ENCODE results near the gene LRTM2. TPM values are rescaled to one million over a fixed set of nuclear protein-coding genes. Genes with fewer than 3 reads are reported as not detected.

Gene LRTM2
- total RNA-seq, 2 donors from 2014 or later: not detected

DNA sequence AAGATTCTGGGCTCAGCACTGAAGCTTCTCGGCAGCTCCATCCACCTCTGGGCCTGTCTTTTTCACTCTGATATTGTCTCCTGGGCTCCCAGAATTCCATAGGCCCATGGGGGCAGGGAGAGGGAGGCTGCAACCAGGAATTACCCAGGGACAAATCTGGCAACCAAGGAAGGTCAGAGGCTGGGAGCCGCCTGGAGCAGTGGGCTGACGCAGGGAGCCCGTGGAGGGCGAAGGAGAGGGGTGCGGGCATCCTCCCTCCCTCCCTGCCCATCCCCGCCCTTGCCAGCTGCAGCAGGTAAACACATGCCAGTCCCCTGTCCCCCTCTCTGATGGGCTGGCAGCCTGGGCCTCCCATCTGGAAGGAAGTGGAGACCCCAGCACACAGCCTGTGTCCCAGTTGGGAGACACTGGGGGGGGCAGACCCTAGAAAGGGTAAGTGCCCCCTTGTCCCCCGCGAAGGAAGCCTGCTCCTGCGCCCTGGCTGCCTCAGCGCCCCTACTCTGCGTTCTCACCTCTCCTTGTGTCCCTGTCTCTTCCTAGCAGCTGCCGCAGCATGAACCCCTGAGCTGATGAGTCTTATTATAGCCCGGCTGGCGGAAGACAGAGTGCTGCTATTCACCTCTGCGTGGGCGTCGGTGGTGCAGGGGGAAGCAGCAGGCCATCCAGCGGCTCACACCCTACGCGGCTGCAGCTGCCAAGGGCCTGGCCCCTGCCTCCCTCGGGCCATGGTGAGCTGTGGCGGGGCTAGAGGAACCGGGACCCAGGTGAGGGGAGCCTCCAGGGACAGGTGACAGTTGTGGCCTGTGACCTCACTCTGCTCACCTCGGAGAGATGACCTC is 6.7 kb downstream of the LRTM2 start:
- Histone ChIP-seq H3K36me3 (no peaks in the 10 kb centered on the region), H3K9me3 (no peaks in the 10 kb centered on the region), H3K4me1 (no peaks in the 10 kb centered on the region), H3K9ac (ENCODE audit: low read depth in 2 of 2, low read length in 2 of 2) (no peak overlapping the region), H3K27ac (no peak overlapping the region), H3K27me3 (peaks cover 6% of the 10 kb centered on the region), H3K4me3 (no peak overlapping the region)
- no peak for TF ChIP-seq CTCF (IDR thresholded peaks at IDR 0.05)
- intact Hi-C loops (cut with DNase I): no loop called here
- no peak for DNase-seq

- Histone ChIP-seq H3K9me3 (no peaks in the 10 kb centered on the region), H3K9ac (ENCODE audit: low read depth in 2 of 2, low read length in 2 of 2) (no peak overlapping the region), H3K4me1 (no peaks in the 10 kb centered on the region), H3K27me3 (peaks cover 6% of the 10 kb centered on the region), H3K4me3 (no peak overlapping the region), H3K27ac (no peak overlapping the region), H3K36me3 (no peaks in the 10 kb centered on the region)
- intact Hi-C loops (cut with DNase I): no loop called here
- no peak for TF ChIP-seq CTCF (IDR thresholded peaks at IDR 0.05)
- DNase-seq: no peak
These were observed 7.8 kb downstream of the LRTM2 start for GRCh38 chr12:1827826-1828805.

DNA sequence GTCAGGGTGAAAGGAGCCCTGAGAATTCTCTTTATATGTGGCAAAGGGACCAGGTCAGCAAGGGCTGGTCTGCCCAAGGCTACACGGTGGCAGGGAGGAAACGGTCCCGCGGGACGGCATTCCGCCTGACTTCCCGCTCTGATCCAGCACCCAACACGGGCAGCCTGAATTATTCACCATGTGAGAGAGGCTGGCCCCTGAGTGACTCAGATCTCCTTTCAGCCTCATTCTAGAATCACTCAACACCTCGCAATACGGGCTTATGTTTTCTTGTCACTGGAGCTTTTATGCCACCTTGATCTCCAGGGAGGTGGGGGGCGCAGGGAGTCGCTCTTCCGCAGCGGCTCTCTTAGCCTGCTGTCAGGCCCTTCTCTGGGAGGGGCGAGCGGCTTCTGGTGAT is 8.5 kb downstream of the LRTM2 start:
- Histone ChIP-seq H3K27ac (no peak overlapping the region), H3K4me3 (no peak overlapping the region), H3K9me3 (no peaks in the 10 kb centered on the region), H3K36me3 (no peaks in the 10 kb centered on the region), H3K9ac (ENCODE audit: low read depth in 2 of 2, low read length in 2 of 2) (no peak overlapping the region), H3K27me3 (peaks cover 6% of the 10 kb centered on the region), H3K4me1 (no peaks in the 10 kb centered on the region)
- no peak for TF ChIP-seq CTCF (IDR thresholded peaks at IDR 0.05)
- intact Hi-C loops (cut with DNase I): no loop called here
- DNase-seq: no peak

GRCh38 chr12:1829306-1829900 is 9.0 kb downstream of the LRTM2 start:
- no peak for DNase-seq
- Histone ChIP-seq H3K4me3 (no peak overlapping the region), H3K36me3 (no peaks in the 10 kb centered on the region), H3K9ac (ENCODE audit: low read depth in 2 of 2, low read length in 2 of 2) (no peak overlapping the region), H3K27me3 (peaks cover 6% of the 10 kb centered on the region), H3K4me1 (no peaks in the 10 kb centered on the region), H3K9me3 (no peaks in the 10 kb centered on the region), H3K27ac (no peak overlapping the region)
- intact Hi-C loops (cut with DNase I): no loop called here
- no peak for TF ChIP-seq CTCF (IDR thresholded peaks at IDR 0.05)

DNA sequence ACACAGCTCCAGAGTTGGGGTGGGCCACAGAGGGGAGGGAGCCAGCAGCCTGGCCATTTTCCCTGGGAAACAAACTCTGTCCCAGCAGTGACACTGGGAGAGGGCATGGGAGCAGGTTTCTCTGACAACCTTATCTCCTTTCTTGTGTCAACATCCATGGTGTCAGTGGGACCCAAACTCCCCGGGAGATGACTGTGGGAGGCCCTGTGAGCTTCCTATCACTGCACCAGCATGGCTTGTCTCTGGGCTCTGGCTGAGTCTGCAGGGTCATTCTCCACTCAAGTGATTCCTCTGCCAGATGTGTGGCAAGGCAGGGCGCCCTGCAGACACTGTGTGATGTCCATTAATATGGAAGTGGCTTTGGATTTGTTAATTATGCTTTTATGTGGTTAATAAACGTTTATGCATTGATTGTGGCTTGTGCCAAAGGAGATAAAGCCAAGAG is 10.1 kb downstream of the LRTM2 start:
- Histone ChIP-seq H3K9ac (ENCODE audit: low read depth in 2 of 2, low read length in 2 of 2) (no peak overlapping the region), H3K27me3 (peaks cover 6% of the 10 kb centered on the region), H3K27ac (no peak overlapping the region), H3K4me3 (no peak overlapping the region), H3K36me3 (no peaks in the 10 kb centered on the region), H3K4me1 (no peaks in the 10 kb centered on the region), H3K9me3 (no peaks in the 10 kb centered on the region)
- intact Hi-C loops (cut with DNase I): no loop called here
- no peak for DNase-seq
- TF ChIP-seq CTCF (IDR thresholded peaks at IDR 0.05): no peak

Measured in colonic mucosa (tissue), 4 donors.